Ecto neural progenitor cell (in vitro differentiated cells): ENCODE results near the gene ADAMTS18.
"Not testable (repeated sequence)": the region's sequence is repeated elsewhere in the genome, so short reads cannot be mapped to it uniquely, and the experiment has no call there.

Experiments
- DNase-seq: peaks from one replicate; pipeline ENCODE4 v3.0.0-alpha.2; 2018; ENCODE audit warnings: low spot score

Gene ADAMTS18

GRCh38 chr16:77434530-77435271 lies at the start of gene ADAMTS18:
TSS of gene ADAMTS18 (minus strand) at chr16:77435034. CDS start at chr16:77434695, 339 bp downstream.
- peak; percentile 71 for DNase-seq

GRCh38 chr16:77480681-77481315 lies 46.0 kb upstream of the ADAMTS18 start:
- DNase-seq: no peak

- DNase-seq: no peak
Observed at GRCh38 chr16:77472262-77472661, 37.4 kb upstream of the ADAMTS18 start.

GRCh38 chr16:77470851-77471250 lies 36.0 kb upstream of the ADAMTS18 start:
- DNase-seq: no peak

GRCh38 chr16:77469634-77470033 lies 34.8 kb upstream of the ADAMTS18 start:
- DNase-seq: no peak

GRCh38 chr16:77468831-77469230 lies 34.0 kb upstream of the ADAMTS18 start:
- DNase-seq: no peak

GRCh38 chr16:77467821-77468335 lies 33.0 kb upstream of the ADAMTS18 start:
- no peak for DNase-seq

- not testable (repeated sequence) for DNase-seq
Observed at GRCh38 chr16:77463659-77464058, 28.8 kb upstream of the ADAMTS18 start.

GRCh38 chr16:77462894-77463293 lies 28.1 kb upstream of the ADAMTS18 start:
- DNase-seq: no peak

- no peak for DNase-seq
Observed at GRCh38 chr16:77459534-77460254, 24.9 kb upstream of the ADAMTS18 start.

- no peak for DNase-seq
Observed at GRCh38 chr16:77457046-77457445, 22.2 kb upstream of the ADAMTS18 start.

- no peak for DNase-seq
Observed at GRCh38 chr16:77452243-77452642, 17.4 kb upstream of the ADAMTS18 start.

- no peak for DNase-seq
Observed at GRCh38 chr16:77450790-77451487, 16.1 kb upstream of the ADAMTS18 start.

GRCh38 chr16:77449208-77449607 lies 14.4 kb upstream of the ADAMTS18 start:
- no peak for DNase-seq

GRCh38 chr16:77445324-77445723 lies 10.5 kb upstream of the ADAMTS18 start:
- no peak for DNase-seq

GRCh38 chr16:77444147-77444460 lies 9.3 kb upstream of the ADAMTS18 start:
- no peak for DNase-seq

- no peak for DNase-seq
Observed at GRCh38 chr16:77443357-77444146, 8.7 kb upstream of the ADAMTS18 start.

GRCh38 chr16:77442078-77442477 lies 7.2 kb upstream of the ADAMTS18 start:
- DNase-seq: no peak

GRCh38 chr16:77439106-77439505 lies 4.3 kb upstream of the ADAMTS18 start:
- DNase-seq: no peak

- no peak for DNase-seq
Observed at GRCh38 chr16:77437859-77438258, 3.0 kb upstream of the ADAMTS18 start.

GRCh38 chr16:77435272-77435820 lies 512 bp upstream of the ADAMTS18 start:
- DNase-seq: no peak
